HepG2 (cell line): ENCODE results near the gene CKLF. TPM values are rescaled to one million over a fixed set of nuclear protein-coding genes. Genes with fewer than 3 reads are reported as not detected.
A peak's percentile ranks its signal among the peaks of the same experiment; 100 is the strongest.

Experiments
- FOXA1 ChIP-seq, 2 experiments: fragments of 450-650 bp in 1 of 2; sonication (generic) in 1 of 2; formaldehyde crosslinking in 1 of 2; IDR thresholded peaks; 2 replicates each; pipeline versions ENCODE4 v1.4.0 to v1.6.1; 2016 to 2020; ENCODE audit warnings: missing genetic modification reagents in 1 of 2
- HES4 ChIP-seq: sonication (generic); formaldehyde crosslinking; IDR thresholded peaks from 2 replicates; pipeline ENCODE4 v1.9.0; 2021; ENCODE audit warnings: mild to moderate bottlenecking, missing genetic modification reagents, borderline replicate concordance
- IKZF4 ChIP-seq: sonication (generic); formaldehyde crosslinking; IDR thresholded peaks from 2 replicates; pipeline ENCODE4 v1.5.1; 2020; ENCODE audit warnings: borderline replicate concordance, mild to moderate bottlenecking, low read depth, missing genetic modification reagents; ENCODE audit errors: not compliant biosample characterization
- KLF13 ChIP-seq: sonication (generic); formaldehyde crosslinking; IDR thresholded peaks from 2 replicates; pipeline ENCODE4 v1.4.0; 2020; ENCODE audit warnings: mild to moderate bottlenecking, missing genetic modification reagents
- PTBP1 ChIP-seq: fragments of 200-400 bp; formaldehyde crosslinking; IDR thresholded peaks from 2 replicates; pipeline ENCODE4 v1.6.1; 2018; ENCODE audit warnings: low read length, low read depth; ENCODE audit not compliant: poor library complexity, severe bottlenecking
- ZNF333 ChIP-seq: sonication (generic); formaldehyde crosslinking; IDR thresholded peaks from 2 replicates; pipeline ENCODE4 v1.4.0; 2020; ENCODE audit warnings: mild to moderate bottlenecking, missing genetic modification reagents, borderline replicate concordance
- ZNF513 ChIP-seq: sonication (generic); formaldehyde crosslinking; conservative IDR thresholded peaks from 2 replicates; pipeline ENCODE4 v1.5.0; 2020; ENCODE audit warnings: missing genetic modification reagents
- ZNF549 ChIP-seq: sonication (generic); formaldehyde crosslinking; IDR thresholded peaks from 2 replicates; pipeline ENCODE4 v1.5.0; 2020; ENCODE audit warnings: missing genetic modification reagents
- ZNF770 ChIP-seq: sonication (generic); formaldehyde crosslinking; IDR thresholded peaks from 2 replicates; pipeline ENCODE4 v1.5.0; 2020; ENCODE audit warnings: mild to moderate bottlenecking, missing genetic modification reagents
- polyA plus RNA-seq, 8 experiments: library from polyadenylated mRNA; depleted of rRNA in 3 of 8; stranded (reverse) in 7 of 8; unstranded in 1 of 8; fragments of >200 nt; fragmentation: Illumina TruSeq in 4 of 8; extraction: Trizol in 4 of 8; gene quantifications; 2 replicates each; pipeline versions ENCODE4 v1.2.1 to v1.2.3, GENCODE V29; 2011 to 2016; ENCODE audit warnings: low read depth in 4 of 8, missing spikeins in 1 of 8, mixed read lengths in 1 of 8; ENCODE audit not compliant: insufficient read depth in 1 of 8
- total RNA-seq, 5 experiments: library from RNA; depleted of rRNA; stranded (reverse); fragments of >200 nt; fragmentation: Illumina TruSeq; extraction: Trizol; gene quantifications; 2 replicates each; pipeline ENCODE4 v1.2.3, GENCODE V29; 2016; ENCODE audit warnings: low read depth in 1 of 5

The CKLF gene
- total and polyA plus RNA-seq, 2 of the 13 experiments (the other 11 are each of a cell fraction or from before 2014, with no cell fraction given), result 120 to 167 TPM

GRCh38 chr16:66552286-66553177, at the start of gene CKLF (continued):
- TF ChIP-seq PTBP1, result peak; percentile 43
- no peak for TF ChIP-seq FOXA1 (IDR thresholded peaks at IDR 0.05)
- no peak; the same call in 1 of the 2 replicates for TF ChIP-seq FOXA1 (CRISPR knock-in tag; IDR thresholded peaks at IDR 0.05)
- peak; percentile 98; the same call in 1 of the 2 replicates for TF ChIP-seq KLF13 (CRISPR knock-in tag)
- TF ChIP-seq ZNF513 (CRISPR knock-in tag), result no peak; the same call in 1 of the 2 replicates
- TF ChIP-seq IKZF4 (CRISPR knock-in tag), result peak; percentile 100
- peak; percentile 98 for TF ChIP-seq ZNF770 (CRISPR knock-in tag)
- TF ChIP-seq HES4 (CRISPR knock-in tag), result peak; percentile 99
- TF ChIP-seq ZNF333, result peak; percentile 90
- TF ChIP-seq ZNF549 (CRISPR knock-in tag), result no peak; the same call in 1 of the 2 replicates
